B cell (primary cell): ENCODE measurements around the gene WNT6. TPM values are rescaled to one million over a fixed set of nuclear protein-coding genes. Genes with fewer than 3 reads are reported as not detected.

Experiments
- ATAC-seq: fragments of 200-7000 bp; cut with Tn5 transposase; one replicate; pipeline ENCODE4 v1.10.0; 2021; ENCODE audit warnings: low read depth, mild to moderate bottlenecking, moderate number of reproducible peaks, moderate library complexity
- CTCF ChIA-PET: fragments of 350-600 bp; sonication (Branson Sonifier 250); formaldehyde crosslinking; loops from one replicate; lab custom pipeline; 2021; ENCODE audit warnings: antibody characterized with exemption, inconsistent platforms; lab: Charles Lee
- POLR2A ChIA-PET: fragments of 350-600 bp; sonication (Branson Sonifier 250); formaldehyde crosslinking; loops from one replicate; lab custom pipeline; 2021; ENCODE audit warnings: antibody characterized with exemption; lab: Charles Lee
- DNase-seq: peaks from one replicate; pipeline ENCODE4 v3.0.0; 2013
- H2AFZ ChIP-seq: 2 replicates; pipeline ENCODE4 v1.6.1; 2012; ENCODE audit warnings: mild to moderate bottlenecking, low read depth, low read length; ENCODE audit not compliant: insufficient read depth, poor library complexity, severe bottlenecking
- H3K27ac ChIP-seq, 2 donors: 1 replicate in 1 of 2; 2 replicates in 1 of 2; pipeline ENCODE4 v1.5.1; 2012 to 2013; ENCODE audit warnings: low read length in 2 of 2, mild to moderate bottlenecking in 2 of 2, moderate library complexity in 1 of 2
- H3K27me3 ChIP-seq, 4 experiments: fragments of 200-600 bp in 1 of 4; sonication (generic) in 1 of 4; replicated peaks in 1 of 4; 1 replicate in 2 of 4; 2 replicates in 2 of 4; pipeline versions ENCODE4 v1.6.1 to v1.7.0; 2013 to 2016; ENCODE audit warnings: low read length in 3 of 4, mild to moderate bottlenecking in 2 of 4, mixed read lengths in 1 of 4, moderate library complexity in 1 of 4; ENCODE audit not compliant: insufficient read depth in 4 of 4, control insufficient read depth in 3 of 4; ENCODE audit errors: control extremely low read depth in 1 of 4
- H3K36me3 ChIP-seq, 2 experiments: replicated peaks in 1 of 2; 1 replicate in 1 of 2; 2 replicates in 1 of 2; pipeline versions ENCODE4 v1.6.1 to v1.7.1; 2013; ENCODE audit warnings: low read length in 1 of 2; ENCODE audit not compliant: insufficient read depth in 2 of 2, control insufficient read depth in 1 of 2; ENCODE audit errors: control extremely low read depth in 1 of 2, extremely low read depth in 1 of 2
- H3K4me1 ChIP-seq, 2 donors: fragments of 200-600 bp in 1 of 2; sonication (generic) in 1 of 2; 1 replicate in 1 of 2; 2 replicates in 1 of 2; pipeline versions ENCODE4 v1.5.1 to v1.6.1; 2013 to 2017; ENCODE audit warnings: low read length in 2 of 2; ENCODE audit not compliant: control insufficient read depth in 2 of 2, insufficient read depth in 2 of 2
- H3K4me2 ChIP-seq: replicated peaks from 2 replicates; pipeline ENCODE3; 2012; ENCODE audit warnings: mild to moderate bottlenecking, low read depth, low read length; ENCODE audit not compliant: poor library complexity, severe bottlenecking
- H3K4me3 ChIP-seq, 5 experiments: fragments of 200-600 bp in 1 of 5; sonication (generic) in 1 of 5; 1 replicate in 3 of 5; 2 replicates in 2 of 5; pipeline versions ENCODE4 v1.5.1 to v1.7.0; 2011 to 2016; ENCODE audit warnings: low read length in 4 of 5, mild to moderate bottlenecking in 4 of 5, low read depth in 2 of 5, control low read depth in 1 of 5, moderate library complexity in 1 of 5; ENCODE audit not compliant: insufficient read depth in 1 of 5; ENCODE audit errors: control extremely low read depth in 1 of 5, extremely low read depth in 1 of 5
- H3K79me2 ChIP-seq: fragments of 200-600 bp; sonication (generic); one replicate; pipeline ENCODE4 v1.6.0; 2016; ENCODE audit warnings: low read length; ENCODE audit not compliant: control insufficient read depth, insufficient read depth
- H3K9ac ChIP-seq: fragments of 200-600 bp; sonication (generic); 2 replicates; pipeline ENCODE4 v1.6.1; 2017; ENCODE audit warnings: mild to moderate bottlenecking, low read length, moderate library complexity
- H3K9me3 ChIP-seq, 3 donors: one replicate each; pipeline versions ENCODE4 v1.6.1 to v1.7.1; 2013; ENCODE audit warnings: low read length in 2 of 3; ENCODE audit not compliant: control insufficient read depth in 2 of 3, insufficient read depth in 1 of 3; ENCODE audit errors: control extremely low read depth in 1 of 3
- H4K20me1 ChIP-seq: 2 replicates; pipeline ENCODE4 v1.6.0; 2012; ENCODE audit warnings: mild to moderate bottlenecking, low read length; ENCODE audit not compliant: insufficient read depth, control insufficient read depth, poor library complexity, severe bottlenecking
- H3K27ac Mint-ChIP-seq: one replicate; pipeline ENCODE4 v1.8.0; 2021; ENCODE audit warnings: mixed read lengths
- H3K27me3 Mint-ChIP-seq: one replicate; pipeline ENCODE4 v1.8.0; 2021; ENCODE audit warnings: mixed read lengths
- H3K4me1 Mint-ChIP-seq: one replicate; pipeline ENCODE4 v1.8.0; 2021; ENCODE audit warnings: mixed read lengths
- H3K4me3 Mint-ChIP-seq: one replicate; pipeline ENCODE4 v1.8.0; 2021; ENCODE audit warnings: mixed read lengths
- H3K9me3 Mint-ChIP-seq: one replicate; pipeline ENCODE4 v1.8.0; 2022; ENCODE audit warnings: mixed read lengths; ENCODE audit not compliant: insufficient read depth
- EZH2 ChIP-seq: IDR thresholded peaks from 2 replicates; pipeline ENCODE4 v1.6.1; 2012; ENCODE audit warnings: borderline replicate concordance, low read depth, mild to moderate bottlenecking, moderate library complexity, low read length; ENCODE audit not compliant: insufficient read depth, poor library complexity, severe bottlenecking
- WGBS: methylation state at CpG from one replicate; pipeline ENCODE4 v1.1.5; 2013; ENCODE audit warnings: missing lambda C conversion rate; ENCODE audit not compliant: insufficient coverage; 5-methylcytosine and 5-hydroxymethylcytosine counted together
- intact Hi-C: fragments of 100-400 bp; cut with micrococcal nuclease; formaldehyde crosslinking; loops from one replicate; pipeline ENCODE4 v1.10.0; 2022
- polyA plus RNA-seq: library from polyadenylated mRNA; depleted of rRNA; stranded (reverse); fragments of >200 nt; gene quantifications from 2 replicates; pipeline ENCODE4 v1.2.3, GENCODE V29; 2012
- total RNA-seq, 2 donors: library from RNA; stranded (reverse); fragments of 120-200 nt in 1 of 2; gene quantifications; 1 replicate in 1 of 2; 2 replicates in 1 of 2; pipeline versions ENCODE4 v1.2.3 to v1.2.4, GENCODE V29; 2013 to 2022
- TF ChIP-seq, protein P1 (sequence below): fragments of 200-600 bp; IDR thresholded peaks from one replicate; pipeline ENCODE4 v1.8.0; 2022; ENCODE audit warnings: antibody characterized with exemption, mild to moderate bottlenecking

WNT6 gene
- total and polyA plus RNA-seq, 2 donors (not counting 1 experiment from before 2014, with no cell fraction given): 0.84 to 2.0 TPM

DNA sequence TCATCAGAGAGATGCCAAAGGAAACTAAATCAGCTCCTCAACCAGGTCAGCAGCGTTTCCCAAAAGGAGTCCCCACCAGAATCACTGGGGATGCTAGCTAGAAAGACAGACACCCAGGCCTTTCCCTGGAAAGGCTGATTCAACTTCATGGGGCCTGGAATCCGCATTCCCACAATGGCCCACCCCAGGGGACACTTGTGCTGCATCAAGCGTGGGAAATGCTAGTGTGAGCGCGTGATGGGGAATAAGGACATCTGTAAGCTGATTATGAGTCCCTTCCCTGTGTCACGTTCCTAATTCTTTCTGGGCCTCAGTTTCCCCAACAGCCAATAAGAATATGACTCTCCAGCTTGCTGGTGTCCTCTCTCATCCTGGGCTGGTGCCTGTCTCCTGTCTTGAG is 18.9 kb downstream of the WNT6 start:
- H3K36me3 ChIP-seq: no peaks in the 10 kb centered on the region
- peaks cover 0 to 27% (median 10%) of the 10 kb centered on the region in 4 experiments for H3K27me3 ChIP-seq
- no peak overlapping the region for H3K9ac ChIP-seq
- POLR2A ChIA-PET: interaction anchor here (15.0 kb wide), 1 partner anchor 17 kb away, joined by 490 read pairs; no protein-coding TSS in a partner anchor
- peak overlapping the region; percentile 92 for H3K4me2 ChIP-seq
- no peaks in the 10 kb centered on the region for H3K9me3 ChIP-seq
- H2AFZ ChIP-seq: no peak overlapping the region
- CTCF ChIA-PET: interaction anchor here (0.6 to 23.0 kb wide), 6 partner anchors 16 to 363 kb away, joined by 4 to 1627 read pairs (median 30); no protein-coding TSS in a partner anchor
- Mint-ChIP-seq H3K27me3 (peaks cover 8% of the 10 kb centered on the region), H3K4me1 (peaks cover 56% of the 10 kb centered on the region), H3K27ac (peak overlapping the region; percentile 67), H3K9me3 (no peaks in the 10 kb centered on the region), H3K4me3 (no peak overlapping the region)
- intact Hi-C loops: loop anchor here (5.0 to 10.0 kb wide), 2 partner anchors 104 to 164 kb away; partner anchors contain the start of gene TTLL4
- no peak overlapping the region for H3K27ac ChIP-seq
- TF ChIP-seq, protein P1, sequence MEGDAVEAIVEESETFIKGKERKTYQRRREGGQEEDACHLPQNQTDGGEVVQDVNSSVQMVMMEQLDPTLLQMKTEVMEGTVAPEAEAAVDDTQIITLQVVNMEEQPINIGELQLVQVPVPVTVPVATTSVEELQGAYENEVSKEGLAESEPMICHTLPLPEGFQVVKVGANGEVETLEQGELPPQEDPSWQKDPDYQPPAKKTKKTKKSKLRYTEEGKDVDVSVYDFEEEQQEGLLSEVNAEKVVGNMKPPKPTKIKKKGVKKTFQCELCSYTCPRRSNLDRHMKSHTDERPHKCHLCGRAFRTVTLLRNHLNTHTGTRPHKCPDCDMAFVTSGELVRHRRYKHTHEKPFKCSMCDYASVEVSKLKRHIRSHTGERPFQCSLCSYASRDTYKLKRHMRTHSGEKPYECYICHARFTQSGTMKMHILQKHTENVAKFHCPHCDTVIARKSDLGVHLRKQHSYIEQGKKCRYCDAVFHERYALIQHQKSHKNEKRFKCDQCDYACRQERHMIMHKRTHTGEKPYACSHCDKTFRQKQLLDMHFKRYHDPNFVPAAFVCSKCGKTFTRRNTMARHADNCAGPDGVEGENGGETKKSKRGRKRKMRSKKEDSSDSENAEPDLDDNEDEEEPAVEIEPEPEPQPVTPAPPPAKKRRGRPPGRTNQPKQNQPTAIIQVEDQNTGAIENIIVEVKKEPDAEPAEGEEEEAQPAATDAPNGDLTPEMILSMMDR: no peak
- TF ChIP-seq EZH2: no peak
- H3K4me3 ChIP-seq: no peak overlapping the region
- WGBS: 57% methylated on average over 2 of the region's 6 CpGs
- H3K4me1 ChIP-seq: peaks cover 52 to 70% of the 10 kb centered on the region in 2 donors
- no peaks in the 10 kb centered on the region for H4K20me1 ChIP-seq
- ATAC-seq (no peak), DNase-seq (peak; percentile 16)
- peaks cover 2% of the 10 kb centered on the region for H3K79me2 ChIP-seq
